ENCODE results near the gene FABP3.

GRCh38 chr1:31415658-31416057 lies 42.8 kb upstream of the FABP3 start:
- TF ChIP-seq CREM (IDR thresholded peaks at IDR 0.05; ENCODE audit: low read depth) (no peak), PBX3 (IDR thresholded peaks at IDR 0.05; ENCODE audit: insufficient replicate concordance, low read depth, low read length) (no peak), POLR2A (IDR thresholded peaks at IDR 0.05; ENCODE audit: low read depth, low read length) (no peak), ATF3 (IDR thresholded peaks at IDR 0.05; ENCODE audit: borderline replicate concordance, extremely low read depth, low read depth, low read length) (no peak), MAX (IDR thresholded peaks at IDR 0.05; ENCODE audit: low read depth, low read length) (no peak), CTCF (IDR thresholded peaks at IDR 0.05 in 2 of 3, conservative IDR thresholded peaks at IDR 0.05 in 1 of 3; ENCODE audit: control insufficient read depth in 2 of 3, extremely low read depth in 1 of 3, insufficient read depth in 1 of 3, low read depth in 3 of 3, low read length in 3 of 3) (no peak), CBX5 (IDR thresholded peaks at IDR 0.05; ENCODE audit: low read depth) (no peak), BCL3 (IDR thresholded peaks at IDR 0.05; ENCODE audit: borderline replicate concordance, insufficient read depth, low read depth, low read length, poor library complexity, severe bottlenecking) (no peak), TBL1XR1 (IDR thresholded peaks at IDR 0.05; ENCODE audit: low read depth, low read length) (no peak), JUND (IDR thresholded peaks at IDR 0.05; ENCODE audit: low read depth, low read length) (no peak), NFIC (IDR thresholded peaks at IDR 0.05; ENCODE audit: low read depth, low read length) (no peak)

All from GM12878 (cell line).